Sigmoid colon (tissue), 7 donors: ENCODE results near the gene TAF11. TPM values are rescaled to one million over a fixed set of nuclear protein-coding genes. Genes with fewer than 3 reads are reported as not detected.
A peak's percentile ranks its signal among the peaks of the same experiment; 100 is the strongest.

ENCODE experiments used
- DNase-seq: peaks from one replicate; pipeline ENCODE4 v3.0.0-alpha.2; 2019
- H3K27ac ChIP-seq, 4 donors: fragments of 200-600 bp; sonication (generic); one replicate each; pipeline ENCODE4 v1.5.1; 2016 to 2019; ENCODE audit warnings: mild to moderate bottlenecking in 1 of 4
- H3K27me3 ChIP-seq, 3 donors: fragments of 200-600 bp; sonication (generic); one replicate each; pipeline ENCODE4 v1.5.1; 2019; ENCODE audit warnings: mild to moderate bottlenecking in 1 of 3
- H3K36me3 ChIP-seq, 4 donors: fragments of 200-600 bp; sonication (generic); one replicate each; pipeline ENCODE4 v1.5.1; 2016 to 2019
- H3K4me1 ChIP-seq, 4 donors: fragments of 200-600 bp; sonication (generic); one replicate each; pipeline ENCODE4 v1.5.1; 2017 to 2019
- H3K4me3 ChIP-seq, 4 donors: fragments of 200-600 bp; sonication (generic); one replicate each; pipeline ENCODE4 v1.5.1; 2017 to 2019; ENCODE audit warnings: mild to moderate bottlenecking in 2 of 4, moderate library complexity in 1 of 4
- H3K9me3 ChIP-seq, 4 donors: fragments of 200-600 bp in 3 of 4; sonication (generic) in 3 of 4; one replicate each; pipeline versions ENCODE4 v1.5.1 to v1.6.1; 2013 to 2019
- CTCF ChIP-seq, 4 experiments: fragments of 450-650 bp in 3 of 4; fragments of 200-600 bp in 1 of 4; IDR thresholded peaks; one replicate each; pipeline ENCODE4 v1.5.1; 2016 to 2019; ENCODE audit warnings: antibody characterized with exemption in 4 of 4, mild to moderate bottlenecking in 3 of 4, moderate library complexity in 2 of 4
- EP300 ChIP-seq, 4 donors: sonication (generic); formaldehyde crosslinking; IDR thresholded peaks; one replicate each; pipeline ENCODE4 v1.6.1; 2017; ENCODE audit warnings: antibody characterized with exemption in 4 of 4
- POLR2A ChIP-seq, 2 donors: fragments of 450-650 bp; IDR thresholded peaks; one replicate each; pipeline ENCODE4 v1.6.1; 2016; ENCODE audit warnings: antibody characterized with exemption in 2 of 2, mild to moderate bottlenecking in 2 of 2, moderate library complexity in 2 of 2
- POLR2AphosphoS5 ChIP-seq, 4 donors: sonication (generic); formaldehyde crosslinking; IDR thresholded peaks; one replicate each; pipeline ENCODE4 v1.6.1; 2017; ENCODE audit warnings: antibody characterized with exemption in 4 of 4
- WGBS, 2 donors: extraction: QIAGEN DNeasy Blood & Tissue Kit; methylation state at CpG; one replicate each; pipeline ENCODE4 v1.1.7; 2013; 5-methylcytosine and 5-hydroxymethylcytosine counted together
- intact Hi-C: fragments of 100-400 bp; cut with DNase I; formaldehyde crosslinking; loops from one replicate; pipeline ENCODE4 v1.15.1; 2023
- polyA plus RNA-seq, 3 donors: library from polyadenylated mRNA; stranded (reverse); fragments of 200-250 nt; gene quantifications; one replicate each; pipeline ENCODE4 v1.2.3, GENCODE V29; 2013
- total RNA-seq, 4 donors: library from RNA; depleted of rRNA; stranded (reverse); fragments of >200 nt; gene quantifications; one replicate each; pipeline ENCODE4 v1.1.0, GENCODE V29; 2016
- donor health status: healthy with polysubstance abuse.
- donor health status: Bipolar disorder and iron deficiency.
- donor health status: healthy.

TAF11 gene
- total and polyA plus RNA-seq, 7 donors: 31.0 to 47.9 (median 34.0) TPM

GRCh38 chr6:34928695-34929094, 40.9 kb upstream of the TAF11 start:
- no peaks in the 10 kb centered on the region for H3K36me3 ChIP-seq
- no peak for DNase-seq
- no peak overlapping the region for H3K27ac ChIP-seq
- H3K27me3 ChIP-seq: no peaks in the 10 kb centered on the region
- intact Hi-C loops: no loop called here
- 95 to 98% methylated on average over 1 of the region's 1 CpG for WGBS, 2 donors
- peaks cover 0 to 26% (median 14%) of the 10 kb centered on the region in 4 donors for H3K4me1 ChIP-seq
- no peaks in the 10 kb centered on the region for H3K9me3 ChIP-seq
- TF ChIP-seq POLR2AphosphoS5 (IDR thresholded peaks at IDR 0.05): no peak
- TF ChIP-seq EP300 (IDR thresholded peaks at IDR 0.05): no peak
- TF ChIP-seq CTCF (IDR thresholded peaks at IDR 0.05): no peak
- no peak for TF ChIP-seq POLR2A (IDR thresholded peaks at IDR 0.05)
- no peak overlapping the region for H3K4me3 ChIP-seq

DNA sequence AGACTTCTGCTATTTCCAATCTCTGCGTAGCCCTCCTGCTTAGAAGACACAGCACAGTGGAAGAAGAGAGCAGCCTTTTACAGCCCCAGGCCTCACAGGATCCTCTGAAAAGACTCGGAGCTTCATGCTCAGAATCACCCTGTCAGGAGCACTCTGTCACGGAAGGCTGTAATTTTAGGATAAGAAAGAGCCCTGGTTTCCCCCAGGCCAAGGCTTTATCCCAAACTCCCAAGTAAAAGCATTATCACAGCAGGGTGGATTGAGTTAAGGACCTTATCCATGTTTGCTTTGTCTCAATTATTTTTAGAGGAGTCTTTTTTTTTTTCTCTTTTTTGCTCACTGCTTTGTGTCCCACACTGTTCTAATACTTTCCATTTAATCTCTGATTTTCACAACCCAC, 40.4 kb upstream of the TAF11 start:
- H3K4me3 ChIP-seq: no peak overlapping the region
- no peak overlapping the region for H3K27ac ChIP-seq
- intact Hi-C loops: no loop called here

DNA sequence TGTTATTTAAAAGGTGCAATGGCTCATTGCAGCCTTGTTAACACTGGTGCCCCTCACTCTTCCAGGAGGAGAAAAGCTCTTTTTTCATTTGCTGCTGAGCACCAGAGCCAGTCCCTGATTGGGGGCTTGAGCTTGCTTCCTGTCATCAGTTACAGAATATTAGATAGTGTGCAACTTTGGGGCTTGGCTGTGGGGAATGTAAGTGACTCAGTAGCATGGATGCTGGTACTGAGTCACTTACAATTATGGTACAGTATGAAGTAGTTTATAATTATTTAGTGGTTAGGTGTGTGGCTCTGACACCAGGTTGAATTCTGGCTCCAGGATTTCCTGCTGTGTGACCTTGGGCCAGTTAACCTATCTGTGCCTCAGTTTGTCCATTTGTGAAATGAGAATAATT, 38.8 kb upstream of the TAF11 start:
- TF ChIP-seq POLR2AphosphoS5 (IDR thresholded peaks at IDR 0.05) (no peak), EP300 (IDR thresholded peaks at IDR 0.05) (no peak), POLR2A (IDR thresholded peaks at IDR 0.05) (no peak), CTCF (IDR thresholded peaks at IDR 0.05) (no peak)
- Histone ChIP-seq H3K36me3 (no peaks in the 10 kb centered on the region), H3K27ac (no peak overlapping the region), H3K27me3 (no peaks in the 10 kb centered on the region), H3K9me3 (no peaks in the 10 kb centered on the region), H3K4me1 (peaks cover 0 to 31% (median 18%) of the 10 kb centered on the region in 4 donors), H3K4me3 (no peak overlapping the region)
- intact Hi-C loops: no loop called here
- DNase-seq: no peak

More for the DNA sequence above, 40.4 kb upstream of the TAF11 start:
- Histone ChIP-seq H3K36me3 (no peaks in the 10 kb centered on the region), H3K9me3 (no peaks in the 10 kb centered on the region), H3K4me1 (peaks cover 0 to 31% (median 18%) of the 10 kb centered on the region in 4 donors), H3K27me3 (no peaks in the 10 kb centered on the region)
- 90 to 93% methylated on average over 3 of the region's 3 CpGs for WGBS, 2 donors
- no peak for DNase-seq
- TF ChIP-seq CTCF (IDR thresholded peaks at IDR 0.05) (no peak), POLR2AphosphoS5 (IDR thresholded peaks at IDR 0.05) (no peak), POLR2A (IDR thresholded peaks at IDR 0.05) (no peak), EP300 (IDR thresholded peaks at IDR 0.05) (no peak)

- intact Hi-C loops: no loop called here
- TF ChIP-seq CTCF (IDR thresholded peaks at IDR 0.05) (no peak), POLR2A (IDR thresholded peaks at IDR 0.05) (no peak), EP300 (IDR thresholded peaks at IDR 0.05) (no peak), POLR2AphosphoS5 (IDR thresholded peaks at IDR 0.05) (no peak)
- 91 to 94% methylated on average over 9 of the region's 9 CpGs for WGBS, 2 donors
- Histone ChIP-seq H3K27ac (peak overlapping the region in 1 of 4 donors; percentile 40), H3K9me3 (no peaks in the 10 kb centered on the region), H3K27me3 (no peaks in the 10 kb centered on the region), H3K36me3 (no peaks in the 10 kb centered on the region), H3K4me3 (no peak overlapping the region), H3K4me1 (peaks cover 0 to 33% (median 18%) of the 10 kb centered on the region in 4 donors)
- no peak for DNase-seq
Observed at GRCh38 chr6:34924831-34925625, 37.2 kb upstream of the TAF11 start.
